Activated naive CD4-positive, alpha-beta T cell treated with anti-CD3 and anti-CD28 coated beads, Interleukin-2, amount 50 U/mL, for 72 hours (primary cell): Measurements from ENCODE around the gene TRIAP1. TPM values are rescaled to one million over a fixed set of nuclear protein-coding genes. Genes with fewer than 3 reads are reported as not detected.

ENCODE experiments used
- ATAC-seq, 2 donors: fragments of 150-1000 bp; cut with Tn5 transposase; 2 replicates each; pipeline ENCODE4 v1.10.0; 2021; ENCODE audit warnings: mild to moderate bottlenecking in 2 of 2, moderate library complexity in 2 of 2
- DNase-seq, 2 donors: peaks; one replicate each; pipeline ENCODE4 v3.0.0; 2021 to 2022; ENCODE audit warnings: low spot score in 2 of 2
- H3K27ac Mint-ChIP-seq, 2 donors: one replicate each; pipeline ENCODE4 v1.8.0; 2022; ENCODE audit warnings: mild to moderate bottlenecking in 2 of 2, mixed read lengths in 2 of 2
- H3K36me3 Mint-ChIP-seq, 2 donors: one replicate each; pipeline ENCODE4 v1.8.0; 2022; ENCODE audit warnings: mixed read lengths in 2 of 2
- H3K9me3 Mint-ChIP-seq, 2 donors: one replicate each; pipeline ENCODE4 v1.8.0; 2022; ENCODE audit warnings: mixed read lengths in 2 of 2
- total RNA-seq, 2 donors: library from RNA; stranded (reverse); gene quantifications; one replicate each; pipeline ENCODE4 v1.2.3, GENCODE V29; 2022

TRIAP1 gene
- total RNA-seq, 2 donors from 2014 or later, result 33.8 to 49.5 TPM

- Mint-ChIP-seq H3K9me3 (no peaks in the 10 kb centered on the region), H3K27ac (no peak overlapping the region), H3K36me3 (no peaks in the 10 kb centered on the region)
- ATAC-seq (no peak), DNase-seq (no peak)
Observed at GRCh38 chr12:120413901-120414695, 32.1 kb downstream of the TRIAP1 start.

GRCh38 chr12:120412421-120412820 lies 33.8 kb downstream of the TRIAP1 start:
- Mint-ChIP-seq H3K36me3 (no peaks in the 10 kb centered on the region), H3K27ac (no peak overlapping the region), H3K9me3 (no peaks in the 10 kb centered on the region)
- DNase-seq (no peak), ATAC-seq (no peak)

GRCh38 chr12:120408771-120409170 lies 37.4 kb downstream of the TRIAP1 start:
- no peaks in the 10 kb centered on the region for H3K9me3 Mint-ChIP-seq
- DNase-seq, result no peak
- no peak for ATAC-seq
- H3K36me3 Mint-ChIP-seq, result no peaks in the 10 kb centered on the region
- H3K27ac Mint-ChIP-seq, result no peak overlapping the region

GRCh38 chr12:120406553-120406952 lies 39.6 kb downstream of the TRIAP1 start:
- Mint-ChIP-seq H3K9me3 (no peaks in the 10 kb centered on the region), H3K36me3 (no peaks in the 10 kb centered on the region), H3K27ac (no peak overlapping the region)

GRCh38 chr12:120406069-120406468 lies 40.1 kb downstream of the TRIAP1 start:
- no peak for DNase-seq
- H3K9me3 Mint-ChIP-seq, result no peaks in the 10 kb centered on the region
- H3K36me3 Mint-ChIP-seq, result no peaks in the 10 kb centered on the region
- no peak for ATAC-seq
- H3K27ac Mint-ChIP-seq, result no peak overlapping the region

More at GRCh38 chr12:120406553-120406952, 39.6 kb downstream of the TRIAP1 start:
- DNase-seq (no peak), ATAC-seq (no peak)

- Mint-ChIP-seq H3K27ac (no peak overlapping the region), H3K36me3 (no peaks in the 10 kb centered on the region), H3K9me3 (no peaks in the 10 kb centered on the region)
- no peak for DNase-seq
- no peak for ATAC-seq
Observed at GRCh38 chr12:120404271-120404670, 41.9 kb downstream of the TRIAP1 start.

GRCh38 chr12:120403869-120404268 lies 42.3 kb downstream of the TRIAP1 start:
- no peaks in the 10 kb centered on the region for H3K36me3 Mint-ChIP-seq
- H3K27ac Mint-ChIP-seq, result no peak overlapping the region
- no peaks in the 10 kb centered on the region for H3K9me3 Mint-ChIP-seq
- ATAC-seq, result no peak
- no peak for DNase-seq

- Mint-ChIP-seq H3K36me3 (no peaks in the 10 kb centered on the region), H3K9me3 (no peaks in the 10 kb centered on the region), H3K27ac (no peak overlapping the region)
- DNase-seq (no peak), ATAC-seq (no peak)
Observed at GRCh38 chr12:120402217-120402616, 44.0 kb downstream of the TRIAP1 start.

- no peaks in the 10 kb centered on the region for H3K9me3 Mint-ChIP-seq
- ATAC-seq (peak; percentile 44 to 77), DNase-seq (no peak)
- no peaks in the 10 kb centered on the region for H3K36me3 Mint-ChIP-seq
- H3K27ac Mint-ChIP-seq, result no peak overlapping the region
Observed at GRCh38 chr12:120399531-120399930, 46.7 kb downstream of the TRIAP1 start.

GRCh38 chr12:120397824-120398540 lies 48.2 kb downstream of the TRIAP1 start:
- no peak overlapping the region for H3K27ac Mint-ChIP-seq
- DNase-seq (no peak), ATAC-seq (no peak)
- no peaks in the 10 kb centered on the region for H3K36me3 Mint-ChIP-seq
- no peaks in the 10 kb centered on the region for H3K9me3 Mint-ChIP-seq

GRCh38 chr12:120394483-120395367 lies 51.5 kb downstream of the TRIAP1 start:
- ATAC-seq, result no peak
- Mint-ChIP-seq H3K36me3 (no peaks in the 10 kb centered on the region), H3K27ac (no peak overlapping the region), H3K9me3 (no peaks in the 10 kb centered on the region)
- no peak for DNase-seq

Other genes starting within 250 kb of the TRIAP1 start
- 1,000 to 10,000 TPM; 4,045 to 4,525 TPM for gene RPLP0, start 245.3 kb downstream of the TRIAP1 start, total RNA-seq
- gene PXN, start 180.7 kb downstream of the TRIAP1 start, total RNA-seq, result 10 to 100 TPM; 49.8 to 66.8 TPM
- 1,000 to 10,000 TPM; 2,655 to 3,867 TPM for gene RNU4-2, start 154.5 kb downstream of the TRIAP1 start, total RNA-seq
- 1,000 to 10,000 TPM; 1,753 to 2,211 TPM for gene RNU4-1, start 153.1 kb downstream of the TRIAP1 start, total RNA-seq
- 1 to 10 TPM; 3.3 TPM for gene SIRT4, start 144.1 kb downstream of the TRIAP1 start, total RNA-seq
- gene PLA2G1B, start 118.6 kb downstream of the TRIAP1 start, total RNA-seq, result not detected
- gene MSI1, start 77.2 kb downstream of the TRIAP1 start, total RNA-seq, result under 1 TPM in 1 of 2 donors, not detected in 1; 0.51 TPM
- 100 to 1,000 TPM; 416 to 490 TPM for gene COX6A1, start 8.3 kb downstream of the TRIAP1 start, total RNA-seq
- gene GATC, start 60 bp upstream of the TRIAP1 start, total RNA-seq, result 10 to 100 TPM; 27.5 to 46.3 TPM
- gene SRSF9, start 23.4 kb upstream of the TRIAP1 start, total RNA-seq, result 100 to 1,000 TPM; 148 to 207 TPM
- gene DYNLL1, start 49.7 kb upstream of the TRIAP1 start, total RNA-seq, result 100 to 1,000 TPM in 1 of 2 donors, 10 to 100 TPM in 1; 49.5 to 157 TPM
- gene COQ5, start 82.8 kb upstream of the TRIAP1 start, total RNA-seq, result 10 to 100 TPM in 1 of 2 donors, 1 to 10 TPM in 1; 9.7 to 37.8 TPM
- gene RNF10, start 88.0 kb upstream of the TRIAP1 start, total RNA-seq, result 100 to 1,000 TPM; 182 to 196 TPM
- gene POP5, start 135.0 kb upstream of the TRIAP1 start, total RNA-seq, result 10 to 100 TPM; 34.7 to 51.5 TPM
- 1 to 10 TPM in 1 of 2 donors, not detected in 1; 3.0 TPM for gene CABP1, start 194.2 kb upstream of the TRIAP1 start, total RNA-seq
- 10 to 100 TPM; 51.0 to 89.9 TPM for gene MLEC, start 240.8 kb upstream of the TRIAP1 start, total RNA-seq